NCI-H510A (cell line): ENCODE data around the gene ACP1.

Experiments used
- DNase-seq: peaks from one replicate; lab custom pipeline; 2025; lab: John Stamatoyannopoulos, UW

The ACP1 gene

DNA sequence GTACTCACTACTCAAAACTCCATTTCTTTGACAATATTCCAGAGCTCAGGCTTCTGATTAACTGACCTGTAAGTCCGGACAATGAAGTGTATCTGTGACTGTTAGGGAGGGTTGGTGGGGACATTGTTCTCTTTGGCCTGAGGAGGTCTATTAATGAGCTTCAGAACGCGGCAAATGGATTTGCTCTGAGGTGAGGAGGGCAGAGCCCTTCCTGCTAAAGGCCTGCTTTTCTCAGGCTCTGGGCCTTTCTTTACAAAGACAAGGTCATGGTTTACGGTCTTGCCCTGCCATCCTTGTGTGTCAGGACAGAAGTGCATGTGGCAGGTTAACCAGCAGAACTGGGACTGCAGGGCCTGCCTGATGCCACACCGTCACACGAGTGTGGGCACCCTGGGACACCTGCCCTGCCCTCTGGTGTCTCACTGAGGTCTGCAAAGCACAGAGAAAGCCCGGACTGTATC lies 15.9 kb downstream of the ACP1 start:
- no peak for DNase-seq

DNA sequence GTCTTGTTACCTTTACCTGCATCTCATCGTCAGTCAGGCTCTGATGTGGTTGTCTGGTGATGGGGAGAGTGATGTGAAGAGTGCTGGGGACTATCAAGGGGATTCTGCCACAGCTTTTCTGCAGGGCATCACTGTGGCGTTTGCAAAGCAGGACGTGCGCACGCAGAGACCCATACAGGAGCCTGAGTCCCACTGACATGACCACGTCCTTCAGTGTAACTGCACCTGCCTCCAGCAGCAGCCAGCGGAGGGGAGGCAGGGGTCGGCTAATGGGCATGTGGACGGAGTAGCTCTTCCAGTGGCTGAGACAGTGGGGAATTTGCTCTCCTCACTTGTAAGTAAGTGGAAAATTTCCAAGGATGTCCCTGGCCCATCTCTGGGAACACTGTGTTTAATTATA lies 16.6 kb downstream of the ACP1 start:
- no peak for DNase-seq

DNA sequence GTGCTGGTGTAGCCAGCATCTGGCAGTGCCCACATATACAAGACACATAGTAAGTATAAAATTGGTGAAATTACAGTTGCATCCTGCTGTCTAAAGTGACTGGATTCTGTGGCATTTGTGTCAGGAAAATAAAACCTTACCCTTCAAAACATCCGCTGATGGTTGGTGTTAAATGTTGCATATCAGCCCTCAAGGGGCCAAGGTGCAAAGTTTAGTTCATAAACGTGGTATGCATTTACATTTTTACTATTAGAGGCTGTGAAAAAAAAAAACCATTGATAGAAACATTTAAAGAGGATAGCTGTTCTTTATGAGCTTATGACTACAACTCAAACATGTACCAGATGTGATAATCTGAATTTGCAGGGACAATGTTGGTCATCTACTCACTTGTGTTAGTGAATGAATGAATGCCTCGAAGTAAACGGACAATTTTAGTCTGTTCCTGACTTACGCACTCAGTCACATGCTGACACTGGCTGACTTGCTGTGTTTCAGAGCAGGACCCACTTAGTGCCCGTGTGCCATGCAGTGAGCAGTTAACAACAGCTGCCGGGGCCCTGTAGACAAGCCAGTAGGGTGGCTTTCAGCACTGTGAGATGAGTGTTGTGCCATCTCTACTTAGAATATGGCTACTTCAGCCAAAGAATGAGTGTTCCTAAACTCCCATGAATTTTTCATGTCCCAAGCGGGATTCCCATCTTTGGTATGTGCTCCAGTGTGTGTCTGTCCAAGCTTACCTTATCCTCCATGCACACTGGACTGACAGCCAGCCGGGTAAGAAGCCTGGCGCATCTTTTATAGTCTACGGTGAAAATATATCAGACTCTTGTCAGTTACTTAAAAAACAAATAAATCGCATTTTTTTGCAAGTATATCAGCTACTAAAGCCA lies 17.9 kb downstream of the ACP1 start:
- no peak for DNase-seq

- DNase-seq, result no peak
Observed at GRCh38 chr2:283996-284794, 19.4 kb downstream of the ACP1 start.

GRCh38 chr2:284896-285492 lies 20.2 kb downstream of the ACP1 start:
- no peak for DNase-seq

DNA sequence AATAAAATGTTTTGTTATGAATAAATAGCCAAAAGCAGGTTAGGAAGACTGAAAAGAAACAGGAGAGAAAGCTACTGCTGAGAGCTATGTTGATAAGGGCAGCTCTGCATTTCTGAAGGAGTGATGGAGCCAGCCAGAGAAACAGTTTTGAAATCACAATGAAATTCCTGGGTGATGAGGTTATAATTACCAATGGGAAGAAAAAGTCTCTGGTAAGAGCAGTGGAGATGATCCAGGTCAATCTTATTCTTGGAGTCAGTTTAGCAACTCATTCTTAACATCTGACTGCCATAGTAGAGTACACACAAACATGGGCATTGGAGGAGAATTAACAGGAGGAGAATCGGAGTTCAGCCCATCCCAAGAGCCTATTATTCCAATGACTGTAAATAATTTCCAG lies 20.8 kb downstream of the ACP1 start:
- DNase-seq, result no peak

- no peak for DNase-seq
Observed at GRCh38 chr2:286035-286434, 21.3 kb downstream of the ACP1 start.

DNA sequence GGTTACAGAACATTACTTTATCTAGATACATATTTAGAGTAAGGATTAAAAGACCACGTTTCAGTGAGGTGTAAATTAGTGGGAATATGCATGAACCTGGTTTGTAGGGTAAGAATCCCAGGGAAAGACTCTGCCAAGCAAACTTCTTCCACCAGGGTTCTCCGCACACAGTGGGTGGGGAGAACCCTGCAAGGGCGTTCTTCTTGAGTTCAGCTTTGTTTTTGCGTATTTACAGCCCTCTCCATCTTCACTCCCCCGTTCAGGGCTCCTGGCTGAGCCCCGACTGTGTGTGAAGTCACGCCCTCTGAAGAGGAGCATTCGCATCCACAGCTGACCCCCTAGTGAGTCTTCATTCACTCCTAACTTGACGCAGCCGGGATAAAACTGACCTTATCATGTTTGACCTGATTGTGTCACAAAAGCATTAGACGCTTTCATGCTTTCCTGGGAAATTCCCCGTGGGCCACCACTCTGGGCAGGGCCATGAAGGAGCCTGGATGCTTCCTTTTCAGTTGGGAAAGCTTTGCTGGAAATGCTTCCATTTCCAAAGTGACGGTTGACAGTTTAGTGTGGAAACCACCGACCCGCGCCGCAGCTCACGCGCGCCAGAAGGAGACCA lies 22.1 kb downstream of the ACP1 start:
- DNase-seq, result no peak

- no peak for DNase-seq
Observed at GRCh38 chr2:287471-287885, 22.7 kb downstream of the ACP1 start.

- DNase-seq, result no peak
Observed at GRCh38 chr2:287911-288757, 23.4 kb downstream of the ACP1 start, which contains the start of gene ALKAL2. ALKAL2 (minus strand) TSS chr2:288091; CDS start chr2:287835, 256 bp downstream.

GRCh38 chr2:288758-289361 lies 24.1 kb downstream of the ACP1 start:
- DNase-seq, result no peak

DNA sequence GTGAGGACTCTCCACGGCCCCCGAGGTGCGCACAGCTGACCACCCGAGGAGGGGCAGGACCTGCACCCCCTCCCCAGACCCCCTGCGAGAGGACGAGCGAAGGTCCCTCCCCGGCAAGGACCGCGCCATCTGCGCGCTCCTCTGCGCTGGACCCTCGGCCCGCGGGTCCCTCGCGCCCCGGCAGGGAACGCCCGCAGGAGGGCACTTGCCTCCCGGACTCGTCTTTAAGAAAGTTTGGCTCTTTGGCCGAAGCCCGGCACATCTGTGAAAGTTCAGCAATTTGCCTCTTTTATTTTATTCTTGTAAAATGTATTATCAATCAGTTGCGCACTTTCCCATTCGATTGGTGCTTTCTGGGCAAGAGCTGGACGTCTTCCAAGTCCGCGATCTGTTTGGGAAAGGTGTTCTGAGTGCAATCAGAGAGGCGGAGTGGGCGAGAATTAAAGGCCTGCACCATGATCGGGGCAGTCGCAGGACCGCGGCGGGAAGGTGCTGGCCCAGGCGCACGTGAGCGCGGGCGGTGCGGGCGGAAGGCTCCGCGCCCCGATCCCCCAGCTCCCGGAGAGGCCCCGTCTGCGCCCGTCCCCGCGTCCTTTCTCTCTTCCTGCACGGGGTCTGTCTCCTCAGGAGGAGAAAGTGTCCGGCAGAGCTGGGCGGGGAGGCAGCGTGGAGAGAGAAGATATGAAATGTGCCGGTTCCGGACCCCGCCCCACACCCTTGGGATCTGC lies 24.8 kb downstream of the ACP1 start:
- no peak for DNase-seq

DNA sequence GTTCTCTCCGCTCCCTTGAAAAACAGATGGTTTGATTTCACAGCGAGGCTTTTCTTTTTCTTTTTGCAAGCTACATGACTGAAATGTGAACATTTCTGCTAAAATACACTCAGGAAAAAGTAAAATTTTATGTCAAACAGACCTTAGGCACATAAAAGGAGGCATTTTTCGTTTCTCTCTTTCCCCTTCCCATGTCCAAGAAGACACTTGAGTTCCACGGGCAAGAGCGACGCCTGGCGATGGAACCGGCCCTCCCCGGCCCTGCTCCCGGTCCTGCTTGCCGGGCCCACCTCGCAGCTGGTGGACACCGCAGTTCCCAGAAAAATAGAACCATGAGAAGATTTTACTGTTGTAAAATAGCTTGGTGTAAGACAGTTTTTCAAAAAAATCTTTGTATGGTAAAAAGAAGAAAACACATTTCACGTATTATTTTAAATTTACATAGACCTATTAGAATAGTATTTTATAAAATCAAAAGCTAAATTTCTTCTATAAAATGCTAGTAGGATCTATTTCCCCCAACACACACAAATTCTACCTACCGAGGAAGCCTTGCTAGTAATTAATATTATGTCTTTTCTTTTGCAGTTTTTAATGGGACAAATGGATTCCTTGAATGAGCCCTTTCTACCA lies 25.5 kb downstream of the ACP1 start:
- DNase-seq, result no peak

DNA sequence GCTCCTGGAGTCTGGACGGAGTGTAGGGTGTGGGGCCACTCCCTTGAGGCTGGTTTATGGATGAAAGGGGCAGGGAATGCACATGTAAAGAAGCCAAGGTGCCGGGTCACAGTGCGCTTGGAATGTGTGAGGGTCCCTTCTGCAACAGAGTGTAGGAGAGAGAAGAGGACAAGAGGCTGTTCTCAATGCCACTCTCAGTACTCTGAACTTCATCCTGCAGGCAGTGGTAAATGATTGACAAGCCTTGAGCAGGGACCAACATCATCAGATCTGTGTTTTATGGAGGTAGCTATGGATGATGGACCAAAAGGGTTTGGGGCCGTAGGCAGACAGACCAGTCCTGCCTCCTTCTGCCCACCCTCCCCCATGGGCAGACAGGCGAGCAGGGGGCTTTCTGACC lies 30.3 kb downstream of the ACP1 start:
- DNase-seq, result no peak

DNA sequence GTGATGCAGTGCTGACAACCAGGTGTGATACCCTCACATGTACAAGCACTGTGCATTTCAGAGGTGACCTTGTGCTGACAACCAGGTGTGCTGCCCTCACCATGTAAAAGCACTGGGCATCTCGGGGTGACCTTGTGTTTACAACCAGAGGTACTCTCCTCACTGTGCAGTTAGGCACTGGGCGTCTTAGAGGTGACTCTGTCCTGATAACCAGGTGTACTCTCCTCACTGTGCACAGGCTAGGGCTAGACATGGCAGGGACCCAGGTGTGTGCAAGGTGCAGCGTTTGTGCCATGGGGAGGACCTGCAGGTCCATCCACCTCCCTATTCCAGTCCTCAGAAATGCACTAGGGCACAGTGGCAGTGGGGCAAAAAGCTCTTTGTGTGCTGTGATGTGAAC lies 31.6 kb downstream of the ACP1 start:
- no peak for DNase-seq

DNA sequence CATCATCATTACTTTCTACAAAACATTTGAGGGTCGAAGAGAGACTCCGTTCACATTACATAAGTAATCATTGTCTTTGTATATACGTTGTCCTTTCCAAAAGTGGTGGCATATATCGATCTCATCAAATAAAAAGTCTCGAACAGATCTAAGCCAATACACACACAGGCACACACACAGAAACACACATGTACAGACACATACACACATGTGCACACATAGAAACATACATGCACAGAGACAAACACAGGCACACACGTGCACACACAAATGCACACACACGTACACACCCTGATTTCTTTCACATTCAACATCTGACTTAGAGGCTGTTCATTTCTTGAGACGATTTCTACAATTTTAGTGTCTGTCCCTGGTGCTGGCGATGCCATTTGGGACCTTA lies 40.6 kb downstream of the ACP1 start:
- no peak for DNase-seq

DNA sequence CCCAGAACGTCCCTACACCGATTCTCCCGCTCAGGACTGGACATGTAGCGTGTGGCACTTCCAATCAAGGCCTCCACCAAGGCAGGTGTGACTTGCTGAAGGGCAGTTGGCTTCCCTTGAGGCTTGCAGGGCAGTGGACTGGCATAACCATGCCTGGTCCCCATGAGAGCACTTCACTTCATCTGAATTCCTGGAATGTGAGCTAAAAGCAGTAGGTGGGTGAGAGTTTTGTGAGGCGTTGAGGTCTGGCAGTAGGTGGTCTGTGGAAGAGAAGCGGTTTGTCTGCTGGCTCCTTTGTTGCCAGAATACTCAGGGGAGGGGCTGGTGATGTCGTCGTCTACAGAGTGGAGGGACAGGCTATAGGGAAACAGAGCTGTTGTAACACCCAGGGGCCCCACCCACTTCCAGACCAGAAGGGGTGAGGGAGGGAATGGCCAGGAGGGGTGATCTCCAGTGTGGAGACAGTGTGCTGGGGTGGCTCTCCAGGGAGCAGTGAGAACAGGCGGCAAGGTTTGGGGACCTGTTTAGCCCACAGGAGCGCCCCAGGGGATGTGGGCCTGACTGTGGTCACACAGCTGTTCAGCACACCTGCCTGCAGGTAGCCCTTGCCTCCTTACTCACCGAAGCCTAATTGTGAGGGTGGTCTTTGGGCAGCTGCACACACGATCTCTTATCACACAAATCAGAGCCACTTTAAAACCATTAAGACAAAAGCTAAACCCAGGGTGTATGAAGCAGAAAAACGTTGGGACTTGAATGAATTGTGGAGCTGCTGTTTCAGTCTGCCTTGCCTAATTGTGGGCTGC lies 44.6 kb downstream of the ACP1 start:
- no peak for DNase-seq

GRCh38 chr2:309954-310510 lies 45.3 kb downstream of the ACP1 start:
- no peak for DNase-seq
